Measurements from ENCODE around the gene ATP2C2. TPM values are rescaled to one million over a fixed set of nuclear protein-coding genes. Genes with fewer than 3 reads are reported as not detected.
"Not testable (repeated sequence)": the region's sequence is repeated elsewhere in the genome, so short reads cannot be mapped to it uniquely, and the experiment has no call there.

The ATP2C2 gene
- total and polyA plus RNA-seq, 9 donors, result 0.13 to 2.3 (median 0.39) TPM

GRCh38 chr16:84327926-84328505 lies 40.3 kb upstream of the ATP2C2 start:
- H3K27ac ChIP-seq (ENCODE audit: low read length), result no peak overlapping the region
- no peaks in the 10 kb centered on the region for H3K4me1 ChIP-seq (ENCODE audit: control insufficient read depth, insufficient read depth, low read length)
- no peak overlapping the region for H3K4me3 ChIP-seq (ENCODE audit: low read length)
- H3K27me3 ChIP-seq (ENCODE audit: control insufficient read depth, insufficient read depth, low read length), result peaks cover 2% of the 10 kb centered on the region
- no peaks in the 10 kb centered on the region for H3K36me3 ChIP-seq (ENCODE audit: control insufficient read depth, insufficient read depth, low read length)
- no peak for DNase-seq
- WGBS (ENCODE audit: insufficient coverage), result 77% methylated on average over 12 of the region's 13 CpGs
- no peaks in the 10 kb centered on the region for H3K9me3 ChIP-seq (replicated peaks; ENCODE audit: control insufficient read depth, low read depth, low read length)

GRCh38 chr16:84329016-84329415 lies 39.3 kb upstream of the ATP2C2 start:
- Histone ChIP-seq H3K9me3 (replicated peaks; ENCODE audit: control insufficient read depth, low read depth, low read length) (no peaks in the 10 kb centered on the region), H3K27ac (ENCODE audit: low read length) (no peak overlapping the region), H3K27me3 (ENCODE audit: control insufficient read depth, insufficient read depth, low read length) (peaks cover 2% of the 10 kb centered on the region), H3K4me3 (ENCODE audit: low read length) (no peak overlapping the region), H3K4me1 (ENCODE audit: control insufficient read depth, insufficient read depth, low read length) (no peaks in the 10 kb centered on the region), H3K36me3 (ENCODE audit: control insufficient read depth, insufficient read depth, low read length) (no peaks in the 10 kb centered on the region)
- DNase-seq, result no peak
- 92% methylated on average over 4 of the region's 8 CpGs for WGBS (ENCODE audit: insufficient coverage)

DNA sequence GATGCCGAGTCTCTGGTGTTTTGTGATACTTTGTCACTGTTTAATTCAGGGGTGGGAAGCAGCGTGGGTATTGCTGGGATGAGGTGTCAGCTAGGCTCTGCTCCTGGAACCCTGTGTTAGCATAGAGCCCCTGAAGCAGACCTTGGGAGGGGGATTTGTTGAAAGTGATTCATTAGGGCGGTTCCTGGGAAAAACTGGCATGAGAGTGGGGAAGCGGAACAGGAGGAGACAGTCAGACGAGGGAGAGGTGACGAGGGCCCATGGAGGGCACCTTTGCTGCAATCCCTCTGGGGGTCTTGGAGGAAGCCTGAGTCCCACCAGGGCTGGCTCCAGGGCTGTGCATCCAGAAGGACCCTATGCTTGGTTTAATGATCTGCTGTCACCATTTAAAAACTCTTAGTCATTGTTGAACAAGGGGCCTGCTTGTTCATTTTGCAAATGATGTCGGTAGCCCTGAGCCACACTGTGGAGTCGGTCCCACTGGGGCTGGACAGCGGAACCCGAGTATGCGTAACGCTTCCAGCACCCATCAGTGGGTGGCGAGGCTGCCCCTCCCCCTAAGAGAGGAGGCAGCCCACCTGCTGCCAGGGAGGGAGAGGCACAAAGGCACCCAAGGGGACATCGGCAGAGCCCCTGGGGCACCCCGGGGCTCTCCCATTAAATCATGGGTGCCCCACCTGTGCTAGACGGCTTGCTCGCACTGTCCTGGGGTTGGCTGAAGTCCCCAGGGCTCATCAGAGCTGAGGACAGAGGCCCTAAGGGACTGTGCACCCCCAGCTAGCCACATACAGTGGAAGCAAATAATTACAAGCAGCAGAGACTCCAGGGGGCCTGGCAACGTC lies 38.3 kb upstream of the ATP2C2 start:
- peaks cover 2% of the 10 kb centered on the region for H3K27me3 ChIP-seq (ENCODE audit: control insufficient read depth, insufficient read depth, low read length)
- H3K9me3 ChIP-seq (replicated peaks; ENCODE audit: control insufficient read depth, low read depth, low read length), result no peaks in the 10 kb centered on the region
- no peaks in the 10 kb centered on the region for H3K4me1 ChIP-seq (ENCODE audit: control insufficient read depth, insufficient read depth, low read length)
- no peak overlapping the region for H3K4me3 ChIP-seq (ENCODE audit: low read length)
- no peak for DNase-seq
- H3K27ac ChIP-seq (ENCODE audit: low read length), result no peak overlapping the region
- H3K36me3 ChIP-seq (ENCODE audit: control insufficient read depth, insufficient read depth, low read length), result no peaks in the 10 kb centered on the region
- WGBS (ENCODE audit: insufficient coverage), result 77% methylated on average over 16 of the region's 18 CpGs

GRCh38 chr16:84330685-84331050 lies 37.7 kb upstream of the ATP2C2 start:
- Histone ChIP-seq H3K4me3 (ENCODE audit: low read length) (no peak overlapping the region), H3K4me1 (ENCODE audit: control insufficient read depth, insufficient read depth, low read length) (no peaks in the 10 kb centered on the region), H3K27ac (ENCODE audit: low read length) (no peak overlapping the region), H3K9me3 (replicated peaks; ENCODE audit: control insufficient read depth, low read depth, low read length) (no peaks in the 10 kb centered on the region), H3K27me3 (ENCODE audit: control insufficient read depth, insufficient read depth, low read length) (peaks cover 2% of the 10 kb centered on the region), H3K36me3 (ENCODE audit: control insufficient read depth, insufficient read depth, low read length) (no peaks in the 10 kb centered on the region)
- 100% methylated on average over 1 of the region's 5 CpGs for WGBS (ENCODE audit: insufficient coverage)
- DNase-seq, result no peak

GRCh38 chr16:84331998-84332780 lies 36.1 kb upstream of the ATP2C2 start:
- Histone ChIP-seq H3K4me1 (ENCODE audit: control insufficient read depth, insufficient read depth, low read length) (no peaks in the 10 kb centered on the region), H3K36me3 (ENCODE audit: control insufficient read depth, insufficient read depth, low read length) (no peaks in the 10 kb centered on the region), H3K9me3 (replicated peaks; ENCODE audit: control insufficient read depth, low read depth, low read length) (peaks cover 6% of the 10 kb centered on the region), H3K27me3 (ENCODE audit: control insufficient read depth, insufficient read depth, low read length) (peaks cover 2% of the 10 kb centered on the region), H3K27ac (ENCODE audit: low read length) (no peak overlapping the region), H3K4me3 (ENCODE audit: low read length) (no peak overlapping the region)
- WGBS (ENCODE audit: insufficient coverage), result 80% methylated on average over 13 of the region's 17 CpGs
- peak; percentile 20 for DNase-seq

- whole genome bisulfite sequencing (ENCODE audit: insufficient coverage), result 67% methylated on average over 8 of the region's 10 CpGs
- no peak for DNase-seq
Measured at GRCh38 chr16:84332975-84333684, 35.2 kb upstream of the ATP2C2 start.

GRCh38 chr16:84334058-84334457 lies 34.3 kb upstream of the ATP2C2 start:
- H3K27ac ChIP-seq (ENCODE audit: low read length), result no peak overlapping the region
- no peak for DNase-seq
- H3K36me3 ChIP-seq (ENCODE audit: control insufficient read depth, insufficient read depth, low read length), result no peaks in the 10 kb centered on the region
- peaks cover under 1% of the 10 kb centered on the region for H3K4me1 ChIP-seq (ENCODE audit: control insufficient read depth, insufficient read depth, low read length)
- peaks cover 6% of the 10 kb centered on the region for H3K9me3 ChIP-seq (replicated peaks; ENCODE audit: control insufficient read depth, low read depth, low read length)
- H3K27me3 ChIP-seq (ENCODE audit: control insufficient read depth, insufficient read depth, low read length), result peaks cover 2% of the 10 kb centered on the region
- WGBS (ENCODE audit: insufficient coverage), result 92% methylated on average over 3 of the region's 3 CpGs
- H3K4me3 ChIP-seq (ENCODE audit: low read length), result no peak overlapping the region

More at GRCh38 chr16:84332975-84333684, 35.2 kb upstream of the ATP2C2 start:
- no peaks in the 10 kb centered on the region for H3K4me1 ChIP-seq (ENCODE audit: control insufficient read depth, insufficient read depth, low read length)
- H3K27me3 ChIP-seq (ENCODE audit: control insufficient read depth, insufficient read depth, low read length), result peaks cover 2% of the 10 kb centered on the region
- no peak overlapping the region for H3K27ac ChIP-seq (ENCODE audit: low read length)
- no peaks in the 10 kb centered on the region for H3K36me3 ChIP-seq (ENCODE audit: control insufficient read depth, insufficient read depth, low read length)
- H3K4me3 ChIP-seq (ENCODE audit: low read length), result no peak overlapping the region
- peaks cover 6% of the 10 kb centered on the region for H3K9me3 ChIP-seq (replicated peaks; ENCODE audit: control insufficient read depth, low read depth, low read length)

DNA sequence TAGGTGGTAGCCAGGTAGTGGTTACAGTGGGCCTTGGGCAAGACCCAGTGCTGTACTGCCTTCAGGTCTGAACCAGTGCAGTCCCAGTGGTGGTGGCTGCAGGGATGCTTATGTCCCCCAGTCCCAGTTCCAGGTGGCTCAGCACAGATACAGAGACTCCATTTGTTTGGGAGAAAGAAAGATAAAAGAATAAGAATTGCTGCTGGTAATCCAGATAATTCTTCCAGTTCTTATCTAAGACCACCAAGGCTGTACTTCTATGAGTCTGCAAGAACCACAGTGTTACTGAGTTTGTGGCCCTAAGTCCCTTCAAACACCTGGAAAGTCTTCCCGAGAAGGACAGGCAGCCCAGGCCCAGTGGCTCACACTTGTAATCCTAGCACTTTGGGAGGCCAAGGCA lies 33.9 kb upstream of the ATP2C2 start:
- H3K36me3 ChIP-seq (ENCODE audit: control insufficient read depth, insufficient read depth, low read length), result no peaks in the 10 kb centered on the region
- DNase-seq, result no peak
- WGBS (ENCODE audit: insufficient coverage), result 67% methylated on average over 1 of the region's 1 CpG

GRCh38 chr16:84337236-84337635 lies 31.1 kb upstream of the ATP2C2 start:
- not testable (repeated sequence) for H3K27ac ChIP-seq (ENCODE audit: low read length); DNase-seq; H3K36me3 ChIP-seq (ENCODE audit: control insufficient read depth, insufficient read depth, low read length); H3K4me3 ChIP-seq (ENCODE audit: low read length); H3K9me3 ChIP-seq (replicated peaks; ENCODE audit: control insufficient read depth, low read depth, low read length); H3K27me3 ChIP-seq (ENCODE audit: control insufficient read depth, insufficient read depth, low read length)
- peaks cover 11% of the 10 kb centered on the region for H3K4me1 ChIP-seq (ENCODE audit: control insufficient read depth, insufficient read depth, low read length)

More for the DNA sequence above, 33.9 kb upstream of the ATP2C2 start:
- no peak overlapping the region for H3K4me3 ChIP-seq (ENCODE audit: low read length)
- peaks cover 2% of the 10 kb centered on the region for H3K27me3 ChIP-seq (ENCODE audit: control insufficient read depth, insufficient read depth, low read length)
- peaks cover 4% of the 10 kb centered on the region for H3K4me1 ChIP-seq (ENCODE audit: control insufficient read depth, insufficient read depth, low read length)
- peaks cover 6% of the 10 kb centered on the region for H3K9me3 ChIP-seq (replicated peaks; ENCODE audit: control insufficient read depth, low read depth, low read length)
- no peak overlapping the region for H3K27ac ChIP-seq (ENCODE audit: low read length)

DNA sequence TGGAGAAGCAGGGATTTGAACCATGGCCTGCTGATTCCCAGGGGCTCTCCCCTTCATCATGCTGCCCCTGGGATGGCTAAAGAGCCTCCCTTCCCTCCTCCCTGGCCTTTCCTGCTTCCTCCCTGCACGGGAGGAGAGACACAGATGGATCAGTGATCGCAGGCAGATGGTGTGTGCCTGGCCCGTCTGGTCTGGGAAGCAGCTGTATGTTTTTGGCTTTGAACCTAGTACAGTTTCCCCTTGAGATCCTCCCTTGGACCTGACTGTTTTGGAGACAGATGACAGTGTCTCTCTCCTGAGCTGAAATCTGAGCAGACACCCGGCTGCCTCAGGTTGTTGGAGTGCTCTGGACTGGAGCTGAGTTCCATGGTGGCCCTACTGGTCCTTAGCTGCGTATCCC lies 29.0 kb upstream of the ATP2C2 start:
- no peak overlapping the region for H3K27ac ChIP-seq (ENCODE audit: low read length)
- WGBS (ENCODE audit: insufficient coverage), result 10% methylated on average over 2 of the region's 5 CpGs
- peak; percentile 86 for DNase-seq

More for the DNA sequence above, 29.0 kb upstream of the ATP2C2 start:
- peaks cover 6% of the 10 kb centered on the region for H3K9me3 ChIP-seq (replicated peaks; ENCODE audit: control insufficient read depth, low read depth, low read length)
- no peaks in the 10 kb centered on the region for H3K36me3 ChIP-seq (ENCODE audit: control insufficient read depth, insufficient read depth, low read length)
- H3K4me3 ChIP-seq (ENCODE audit: low read length), result no peak overlapping the region
- H3K4me1 ChIP-seq (ENCODE audit: control insufficient read depth, insufficient read depth, low read length), result peaks cover 11% of the 10 kb centered on the region
- no peaks in the 10 kb centered on the region for H3K27me3 ChIP-seq (ENCODE audit: control insufficient read depth, insufficient read depth, low read length)
